B cell (primary cell): ENCODE data around the gene DDX54. TPM values are rescaled to one million over a fixed set of nuclear protein-coding genes. Genes with fewer than 3 reads are reported as not detected.

Experiments
- ATAC-seq: fragments of 200-7000 bp; cut with Tn5 transposase; one replicate; pipeline ENCODE4 v1.10.0; 2021; ENCODE audit warnings: low read depth, mild to moderate bottlenecking, moderate number of reproducible peaks, moderate library complexity
- CTCF ChIA-PET: fragments of 350-600 bp; sonication (Branson Sonifier 250); formaldehyde crosslinking; loops from one replicate; lab custom pipeline; 2021; ENCODE audit warnings: antibody characterized with exemption, inconsistent platforms; lab: Charles Lee
- POLR2A ChIA-PET: fragments of 350-600 bp; sonication (Branson Sonifier 250); formaldehyde crosslinking; loops from one replicate; lab custom pipeline; 2021; ENCODE audit warnings: antibody characterized with exemption; lab: Charles Lee
- DNase-seq: peaks from one replicate; pipeline ENCODE4 v3.0.0; 2013
- H2AFZ ChIP-seq: 2 replicates; pipeline ENCODE4 v1.6.1; 2012; ENCODE audit warnings: mild to moderate bottlenecking, low read depth, low read length; ENCODE audit not compliant: insufficient read depth, poor library complexity, severe bottlenecking
- H3K27ac ChIP-seq, 2 donors: 1 replicate in 1 of 2; 2 replicates in 1 of 2; pipeline ENCODE4 v1.5.1; 2012 to 2013; ENCODE audit warnings: low read length in 2 of 2, mild to moderate bottlenecking in 2 of 2, moderate library complexity in 1 of 2
- H3K27me3 ChIP-seq, 4 experiments: fragments of 200-600 bp in 1 of 4; sonication (generic) in 1 of 4; replicated peaks in 1 of 4; 1 replicate in 2 of 4; 2 replicates in 2 of 4; pipeline versions ENCODE4 v1.6.1 to v1.7.0; 2013 to 2016; ENCODE audit warnings: low read length in 3 of 4, mild to moderate bottlenecking in 2 of 4, mixed read lengths in 1 of 4, moderate library complexity in 1 of 4; ENCODE audit not compliant: insufficient read depth in 4 of 4, control insufficient read depth in 3 of 4; ENCODE audit errors: control extremely low read depth in 1 of 4
- H3K36me3 ChIP-seq, 2 experiments: replicated peaks in 1 of 2; 1 replicate in 1 of 2; 2 replicates in 1 of 2; pipeline versions ENCODE4 v1.6.1 to v1.7.1; 2013; ENCODE audit warnings: low read length in 1 of 2; ENCODE audit not compliant: insufficient read depth in 2 of 2, control insufficient read depth in 1 of 2; ENCODE audit errors: control extremely low read depth in 1 of 2, extremely low read depth in 1 of 2
- H3K4me1 ChIP-seq, 2 donors: fragments of 200-600 bp in 1 of 2; sonication (generic) in 1 of 2; 1 replicate in 1 of 2; 2 replicates in 1 of 2; pipeline versions ENCODE4 v1.5.1 to v1.6.1; 2013 to 2017; ENCODE audit warnings: low read length in 2 of 2; ENCODE audit not compliant: control insufficient read depth in 2 of 2, insufficient read depth in 2 of 2
- H3K4me2 ChIP-seq: replicated peaks from 2 replicates; pipeline ENCODE3; 2012; ENCODE audit warnings: mild to moderate bottlenecking, low read depth, low read length; ENCODE audit not compliant: poor library complexity, severe bottlenecking
- H3K4me3 ChIP-seq, 5 experiments: fragments of 200-600 bp in 1 of 5; sonication (generic) in 1 of 5; 1 replicate in 3 of 5; 2 replicates in 2 of 5; pipeline versions ENCODE4 v1.5.1 to v1.7.0; 2011 to 2016; ENCODE audit warnings: low read length in 4 of 5, mild to moderate bottlenecking in 4 of 5, low read depth in 2 of 5, control low read depth in 1 of 5, moderate library complexity in 1 of 5; ENCODE audit not compliant: insufficient read depth in 1 of 5; ENCODE audit errors: control extremely low read depth in 1 of 5, extremely low read depth in 1 of 5
- H3K79me2 ChIP-seq: fragments of 200-600 bp; sonication (generic); one replicate; pipeline ENCODE4 v1.6.0; 2016; ENCODE audit warnings: low read length; ENCODE audit not compliant: control insufficient read depth, insufficient read depth
- H3K9ac ChIP-seq: fragments of 200-600 bp; sonication (generic); 2 replicates; pipeline ENCODE4 v1.6.1; 2017; ENCODE audit warnings: mild to moderate bottlenecking, low read length, moderate library complexity
- H3K9me3 ChIP-seq, 3 donors: one replicate each; pipeline versions ENCODE4 v1.6.1 to v1.7.1; 2013; ENCODE audit warnings: low read length in 2 of 3; ENCODE audit not compliant: control insufficient read depth in 2 of 3, insufficient read depth in 1 of 3; ENCODE audit errors: control extremely low read depth in 1 of 3
- H4K20me1 ChIP-seq: 2 replicates; pipeline ENCODE4 v1.6.0; 2012; ENCODE audit warnings: mild to moderate bottlenecking, low read length; ENCODE audit not compliant: insufficient read depth, control insufficient read depth, poor library complexity, severe bottlenecking
- H3K27ac Mint-ChIP-seq: one replicate; pipeline ENCODE4 v1.8.0; 2021; ENCODE audit warnings: mixed read lengths
- H3K27me3 Mint-ChIP-seq: one replicate; pipeline ENCODE4 v1.8.0; 2021; ENCODE audit warnings: mixed read lengths
- H3K4me1 Mint-ChIP-seq: one replicate; pipeline ENCODE4 v1.8.0; 2021; ENCODE audit warnings: mixed read lengths
- H3K4me3 Mint-ChIP-seq: one replicate; pipeline ENCODE4 v1.8.0; 2021; ENCODE audit warnings: mixed read lengths
- H3K9me3 Mint-ChIP-seq: one replicate; pipeline ENCODE4 v1.8.0; 2022; ENCODE audit warnings: mixed read lengths; ENCODE audit not compliant: insufficient read depth
- EZH2 ChIP-seq: IDR thresholded peaks from 2 replicates; pipeline ENCODE4 v1.6.1; 2012; ENCODE audit warnings: borderline replicate concordance, low read depth, mild to moderate bottlenecking, moderate library complexity, low read length; ENCODE audit not compliant: insufficient read depth, poor library complexity, severe bottlenecking
- WGBS: methylation state at CpG from one replicate; pipeline ENCODE4 v1.1.5; 2013; ENCODE audit warnings: missing lambda C conversion rate; ENCODE audit not compliant: insufficient coverage; 5-methylcytosine and 5-hydroxymethylcytosine counted together
- intact Hi-C: fragments of 100-400 bp; cut with micrococcal nuclease; formaldehyde crosslinking; loops from one replicate; pipeline ENCODE4 v1.10.0; 2022
- polyA plus RNA-seq: library from polyadenylated mRNA; depleted of rRNA; stranded (reverse); fragments of >200 nt; gene quantifications from 2 replicates; pipeline ENCODE4 v1.2.3, GENCODE V29; 2012
- total RNA-seq, 2 donors: library from RNA; stranded (reverse); fragments of 120-200 nt in 1 of 2; gene quantifications; 1 replicate in 1 of 2; 2 replicates in 1 of 2; pipeline versions ENCODE4 v1.2.3 to v1.2.4, GENCODE V29; 2013 to 2022
- TF ChIP-seq, protein P1 (sequence below): fragments of 200-600 bp; IDR thresholded peaks from one replicate; pipeline ENCODE4 v1.8.0; 2022; ENCODE audit warnings: antibody characterized with exemption, mild to moderate bottlenecking

DDX54 gene
- total and polyA plus RNA-seq, 2 donors (not counting 1 experiment from before 2014, with no cell fraction given), result 55.4 to 101 TPM

GRCh38 chr12:113152196-113152834 lies 33.0 kb downstream of the DDX54 start:
- Histone ChIP-seq H3K4me2 (peak overlapping the region; percentile 99), H3K4me1 (peaks cover 15 to 32% of the 10 kb centered on the region in 2 donors), H3K79me2 (peaks cover 6% of the 10 kb centered on the region), H3K27ac (no peak overlapping the region), H2AFZ (peak overlapping the region; percentile 80), H3K9ac (peak overlapping the region; percentile 62), H4K20me1 (peaks cover 4% of the 10 kb centered on the region), H3K36me3 (no peaks in the 10 kb centered on the region), H3K27me3 (peaks cover 0 to 25% (median 8%) of the 10 kb centered on the region in 4 experiments), H3K9me3 (peaks cover 0 to under 1% (median 0%) of the 10 kb centered on the region in 3 donors), H3K4me3 (peak overlapping the region; percentile 1 to 61 (median 56))
- intact Hi-C loops, result loop anchor here (5.0 to 10.0 kb wide), 2 partner anchors 55 to 248 kb away; partner anchors contain the start of gene OAS1
- peaks cover 6% of the 10 kb centered on the region for H3K27me3 Mint-ChIP-seq
- POLR2A ChIA-PET, result interaction anchor here (0.6 to 1.2 kb wide), 6 partner anchors 7 to 69 kb away, joined by 3 to 4 read pairs (median 3); partner anchors contain the start of gene TPCN1
- no peak for ATAC-seq
- 40% methylated on average over 4 of the region's 9 CpGs for WGBS
- peak; percentile 19 for DNase-seq
- peaks cover 2% of the 10 kb centered on the region for H3K9me3 Mint-ChIP-seq
- H3K4me3 Mint-ChIP-seq, result peak overlapping the region; percentile 88
- CTCF ChIA-PET, result interaction anchor here (0.8 to 7.4 kb wide), 21 partner anchors 8 to 252 kb away, joined by 3 to 73 read pairs (median 6); partner anchors contain the start of genes DTX1 and RASAL1
- TF ChIP-seq, protein P1, sequence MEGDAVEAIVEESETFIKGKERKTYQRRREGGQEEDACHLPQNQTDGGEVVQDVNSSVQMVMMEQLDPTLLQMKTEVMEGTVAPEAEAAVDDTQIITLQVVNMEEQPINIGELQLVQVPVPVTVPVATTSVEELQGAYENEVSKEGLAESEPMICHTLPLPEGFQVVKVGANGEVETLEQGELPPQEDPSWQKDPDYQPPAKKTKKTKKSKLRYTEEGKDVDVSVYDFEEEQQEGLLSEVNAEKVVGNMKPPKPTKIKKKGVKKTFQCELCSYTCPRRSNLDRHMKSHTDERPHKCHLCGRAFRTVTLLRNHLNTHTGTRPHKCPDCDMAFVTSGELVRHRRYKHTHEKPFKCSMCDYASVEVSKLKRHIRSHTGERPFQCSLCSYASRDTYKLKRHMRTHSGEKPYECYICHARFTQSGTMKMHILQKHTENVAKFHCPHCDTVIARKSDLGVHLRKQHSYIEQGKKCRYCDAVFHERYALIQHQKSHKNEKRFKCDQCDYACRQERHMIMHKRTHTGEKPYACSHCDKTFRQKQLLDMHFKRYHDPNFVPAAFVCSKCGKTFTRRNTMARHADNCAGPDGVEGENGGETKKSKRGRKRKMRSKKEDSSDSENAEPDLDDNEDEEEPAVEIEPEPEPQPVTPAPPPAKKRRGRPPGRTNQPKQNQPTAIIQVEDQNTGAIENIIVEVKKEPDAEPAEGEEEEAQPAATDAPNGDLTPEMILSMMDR, result no peak
- TF ChIP-seq EZH2, result no peak
- H3K27ac Mint-ChIP-seq, result peak overlapping the region; percentile 27
- H3K4me1 Mint-ChIP-seq, result peaks cover 26% of the 10 kb centered on the region

DNA sequence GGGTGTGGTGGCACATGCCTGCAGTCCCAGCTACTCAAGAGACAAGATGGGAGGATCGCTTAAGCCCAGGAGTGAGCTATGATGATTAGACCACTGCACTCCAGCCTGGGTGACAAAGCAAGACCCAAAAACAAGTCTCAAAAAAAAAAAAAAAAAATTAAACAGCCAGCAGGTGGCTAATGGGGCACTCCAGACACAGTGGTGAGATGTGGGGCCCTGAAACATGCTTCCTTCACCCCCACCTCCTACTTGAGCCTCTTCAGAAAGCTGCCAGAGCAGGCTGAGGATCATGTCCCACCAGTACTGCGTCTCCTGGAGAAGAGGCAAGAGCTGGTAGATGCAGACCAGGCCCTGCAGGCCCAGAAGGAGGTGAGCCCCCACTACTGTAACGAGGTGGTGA lies 33.6 kb downstream of the DDX54 start:
- Histone ChIP-seq H3K27ac (no peak overlapping the region), H3K27me3 (peaks cover 0 to 25% (median 8%) of the 10 kb centered on the region in 4 experiments), H3K79me2 (peaks cover 6% of the 10 kb centered on the region), H3K4me3 (no peak overlapping the region), H3K9ac (no peak overlapping the region), H3K4me1 (peaks cover 15 to 32% of the 10 kb centered on the region in 2 donors), H4K20me1 (peaks cover 4% of the 10 kb centered on the region), H3K4me2 (no peak overlapping the region), H2AFZ (no peak overlapping the region), H3K9me3 (peaks cover 0 to 4% (median 1%) of the 10 kb centered on the region in 3 donors), H3K36me3 (no peaks in the 10 kb centered on the region)
- Mint-ChIP-seq H3K4me3 (peak overlapping the region; percentile 88), H3K4me1 (peaks cover 25% of the 10 kb centered on the region), H3K27me3 (peaks cover 6% of the 10 kb centered on the region), H3K9me3 (peaks cover 3% of the 10 kb centered on the region), H3K27ac (no peak overlapping the region)
- DNase-seq (peak; percentile 21), ATAC-seq (no peak)
- POLR2A ChIA-PET, result interaction anchor here (0.6 to 0.7 kb wide), 3 partner anchors 8 to 220 kb away, joined by 3 to 6 read pairs (median 3); no protein-coding TSS in a partner anchor
- WGBS, result 86% methylated on average over 1 of the region's 3 CpGs
- intact Hi-C loops, result loop anchor here (5.0 to 10.0 kb wide), 2 partner anchors 54 to 247 kb away; partner anchors contain the start of gene OAS1
- CTCF ChIA-PET, result interaction anchor here (0.7 to 4.5 kb wide), 4 partner anchors 21 to 823 kb away, joined by 4 to 61 read pairs (median 15); partner anchors contain the start of gene DTX1
- TF ChIP-seq EZH2, result no peak
- TF ChIP-seq, protein P1, result no peak
